ENCODE results near the gene DRC7. TPM values are rescaled to one million over a fixed set of nuclear protein-coding genes. Genes with fewer than 3 reads are reported as not detected.
"Not testable (repeated sequence)": the region's sequence is repeated elsewhere in the genome, so short reads cannot be mapped to it uniquely, and the experiment has no call there.

DRC7 gene
- total RNA-seq, 2 experiments from 2014 or later, result not detected

- H3K4me3 Mint-ChIP-seq, result peak overlapping the region; percentile 98
- peaks cover 17% of the 10 kb centered on the region for H3K4me1 Mint-ChIP-seq
- H3K27ac Mint-ChIP-seq, result peak overlapping the region; percentile 95
- H3K36me3 Mint-ChIP-seq, result peaks cover 13% of the 10 kb centered on the region
- no peaks in the 10 kb centered on the region for H3K27me3 Mint-ChIP-seq
- peak; percentile 45 for DNase-seq
- peaks cover 9% of the 10 kb centered on the region for H3K9me3 Mint-ChIP-seq
These were observed 42.1 kb downstream of the DRC7 start for GRCh38 chr16:57736419-57737351.

- Mint-ChIP-seq H3K36me3 (peaks cover 2% of the 10 kb centered on the region), H3K4me1 (peaks cover 15% of the 10 kb centered on the region), H3K27ac (no peak overlapping the region), H3K27me3 (no peaks in the 10 kb centered on the region), H3K9me3 (no peaks in the 10 kb centered on the region), H3K4me3 (no peak overlapping the region)
- DNase-seq, result no peak
These were observed 44.2 kb downstream of the DRC7 start for GRCh38 chr16:57738844-57739243.

GRCh38 chr16:57739756-57740422, 45.3 kb downstream of the DRC7 start:
- H3K36me3 Mint-ChIP-seq, result peaks cover 3% of the 10 kb centered on the region
- H3K9me3 Mint-ChIP-seq, result no peaks in the 10 kb centered on the region
- H3K27me3 Mint-ChIP-seq, result no peaks in the 10 kb centered on the region
- DNase-seq, result no peak
- H3K4me1 Mint-ChIP-seq, result peaks cover 15% of the 10 kb centered on the region
- no peak overlapping the region for H3K4me3 Mint-ChIP-seq
- no peak overlapping the region for H3K27ac Mint-ChIP-seq

- H3K4me1 Mint-ChIP-seq, result peaks cover 15% of the 10 kb centered on the region
- no peak for DNase-seq
- no peaks in the 10 kb centered on the region for H3K27me3 Mint-ChIP-seq
- no peak overlapping the region for H3K27ac Mint-ChIP-seq
- no peak overlapping the region for H3K4me3 Mint-ChIP-seq
- no peaks in the 10 kb centered on the region for H3K9me3 Mint-ChIP-seq
- peaks cover 3% of the 10 kb centered on the region for H3K36me3 Mint-ChIP-seq
These were observed 45.9 kb downstream of the DRC7 start for GRCh38 chr16:57740423-57741071.

GRCh38 chr16:57741660-57742191, 47.1 kb downstream of the DRC7 start:
- Mint-ChIP-seq H3K4me1 (peaks cover 12% of the 10 kb centered on the region), H3K27ac (no peak overlapping the region), H3K27me3 (no peaks in the 10 kb centered on the region), H3K9me3 (no peaks in the 10 kb centered on the region), H3K4me3 (no peak overlapping the region), H3K36me3 (peaks cover 3% of the 10 kb centered on the region)
- no peak for DNase-seq

GRCh38 chr16:57742543-57742942, 47.9 kb downstream of the DRC7 start:
- Mint-ChIP-seq H3K27me3 (no peaks in the 10 kb centered on the region), H3K4me3 (no peak overlapping the region), H3K9me3 (no peaks in the 10 kb centered on the region), H3K36me3 (peaks cover 3% of the 10 kb centered on the region), H3K4me1 (peaks cover 4% of the 10 kb centered on the region), H3K27ac (no peak overlapping the region)
- no peak for DNase-seq

- H3K36me3 Mint-ChIP-seq, result peaks cover 3% of the 10 kb centered on the region
- no peak overlapping the region for H3K4me3 Mint-ChIP-seq
- no peak for DNase-seq
- H3K4me1 Mint-ChIP-seq, result no peaks in the 10 kb centered on the region
- no peaks in the 10 kb centered on the region for H3K27me3 Mint-ChIP-seq
- no peaks in the 10 kb centered on the region for H3K9me3 Mint-ChIP-seq
- no peak overlapping the region for H3K27ac Mint-ChIP-seq
These were observed 48.9 kb downstream of the DRC7 start for GRCh38 chr16:57743458-57743857.

- no peak for DNase-seq
- Mint-ChIP-seq H3K4me3 (no peak overlapping the region), H3K4me1 (no peaks in the 10 kb centered on the region), H3K9me3 (no peaks in the 10 kb centered on the region), H3K27ac (no peak overlapping the region), H3K27me3 (no peaks in the 10 kb centered on the region), H3K36me3 (peaks cover 3% of the 10 kb centered on the region)
These were observed 49.5 kb downstream of the DRC7 start for GRCh38 chr16:57743886-57744641.

GRCh38 chr16:57744642-57744903, 50.0 kb downstream of the DRC7 start:
- DNase-seq, result no peak
- Mint-ChIP-seq H3K27ac (no peak overlapping the region), H3K27me3 (no peaks in the 10 kb centered on the region), H3K36me3 (peaks cover 3% of the 10 kb centered on the region), H3K4me3 (no peak overlapping the region), H3K9me3 (no peaks in the 10 kb centered on the region), H3K4me1 (no peaks in the 10 kb centered on the region)

- peaks cover 3% of the 10 kb centered on the region for H3K36me3 Mint-ChIP-seq
- H3K27ac Mint-ChIP-seq, result no peak overlapping the region
- no peaks in the 10 kb centered on the region for H3K4me1 Mint-ChIP-seq
- H3K9me3 Mint-ChIP-seq, result no peaks in the 10 kb centered on the region
- H3K27me3 Mint-ChIP-seq, result no peaks in the 10 kb centered on the region
- no peak for DNase-seq
- no peak overlapping the region for H3K4me3 Mint-ChIP-seq
These were observed 51.2 kb downstream of the DRC7 start for GRCh38 chr16:57745768-57746167.

- H3K36me3 Mint-ChIP-seq, DNase-seq, H3K4me1 Mint-ChIP-seq, H3K27ac Mint-ChIP-seq, H3K4me3 Mint-ChIP-seq, H3K27me3 Mint-ChIP-seq, H3K9me3 Mint-ChIP-seq: not testable (repeated sequence)
These were observed 51.7 kb downstream of the DRC7 start for GRCh38 chr16:57746316-57746715.

- H3K27ac Mint-ChIP-seq, result no peak overlapping the region
- no peaks in the 10 kb centered on the region for H3K4me1 Mint-ChIP-seq
- no peaks in the 10 kb centered on the region for H3K27me3 Mint-ChIP-seq
- DNase-seq, result no peak
- H3K4me3 Mint-ChIP-seq, result no peak overlapping the region
- peaks cover 3% of the 10 kb centered on the region for H3K36me3 Mint-ChIP-seq
- H3K9me3 Mint-ChIP-seq, result no peaks in the 10 kb centered on the region
These were observed 52.5 kb downstream of the DRC7 start for GRCh38 chr16:57747091-57747490.

- Mint-ChIP-seq H3K4me1 (no peaks in the 10 kb centered on the region), H3K4me3 (no peak overlapping the region), H3K27ac (no peak overlapping the region), H3K36me3 (peaks cover 3% of the 10 kb centered on the region), H3K27me3 (no peaks in the 10 kb centered on the region), H3K9me3 (no peaks in the 10 kb centered on the region)
- DNase-seq, result no peak
These were observed 52.9 kb downstream of the DRC7 start for GRCh38 chr16:57747496-57747895.

- H3K4me1 Mint-ChIP-seq, result no peaks in the 10 kb centered on the region
- no peaks in the 10 kb centered on the region for H3K9me3 Mint-ChIP-seq
- DNase-seq, result no peak
- H3K27ac Mint-ChIP-seq, result no peak overlapping the region
- H3K4me3 Mint-ChIP-seq, result no peak overlapping the region
- H3K27me3 Mint-ChIP-seq, result no peaks in the 10 kb centered on the region
- peaks cover 3% of the 10 kb centered on the region for H3K36me3 Mint-ChIP-seq
These were observed 53.4 kb downstream of the DRC7 start for GRCh38 chr16:57747996-57748395.

- Mint-ChIP-seq H3K27me3 (no peaks in the 10 kb centered on the region), H3K27ac (no peak overlapping the region), H3K4me3 (no peak overlapping the region), H3K9me3 (no peaks in the 10 kb centered on the region), H3K36me3 (peaks cover 3% of the 10 kb centered on the region), H3K4me1 (no peaks in the 10 kb centered on the region)
- no peak for DNase-seq
These were observed 54.0 kb downstream of the DRC7 start for GRCh38 chr16:57748596-57748995.

Data from activated naive CD8-positive, alpha-beta T cell treated with anti-CD3 and anti-CD28 coated beads for 36 hours (primary cell).